ENCODE results near the gene RFC2. TPM values are rescaled to one million over a fixed set of nuclear protein-coding genes. Genes with fewer than 3 reads are reported as not detected.

RFC2 gene
- polyA plus RNA-seq, 2 of the 4 experiments (the other 2 are of a cell fraction): 44.6 to 71.2 TPM

DNA sequence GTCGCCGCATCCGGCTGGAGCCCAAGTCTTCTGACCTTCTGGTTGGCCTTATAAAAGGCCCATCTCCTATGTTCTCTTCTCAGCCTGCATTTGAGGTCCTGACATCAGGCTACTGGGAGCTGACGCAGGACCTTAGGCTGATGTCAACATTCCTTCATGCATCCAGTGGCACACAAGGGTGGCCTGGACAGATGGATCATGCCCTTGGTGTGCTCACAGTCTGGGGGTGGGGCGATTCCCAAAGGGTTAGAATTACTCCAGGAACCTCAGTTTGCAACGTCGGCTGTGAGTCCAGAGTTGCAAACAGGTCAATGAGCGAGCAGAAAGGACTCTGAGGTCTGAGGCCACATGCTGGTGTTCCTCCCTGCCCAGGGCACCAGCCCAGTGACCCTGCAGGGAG lies 26.8 kb upstream of the RFC2 start:
- H3K4me2 ChIP-seq: peak overlapping the region; percentile 75
- ATAC-seq: peak in 1 of 2 experiments; percentile 7; a peak in 2 of 6 replicates
- no peak overlapping the region for H3K4me3 ChIP-seq
- H3K27ac ChIP-seq: peak overlapping the region; percentile 79 to 90
- POLR2A ChIA-PET: no interaction called here
- CTCF ChIA-PET: interaction anchor here (0.5 to 8.5 kb wide), 4 partner anchors 14 to 120 kb away, joined by 3 to 55 read pairs (median 12); no protein-coding TSS in a partner anchor
- no peak for TF ChIP-seq NFE2L2 (conservative IDR thresholded peaks at IDR 0.05; ENCODE audit: low read length)
- no peak for TF ChIP-seq PBX3 (IDR thresholded peaks at IDR 0.05)
- no peak for TF ChIP-seq HOXB13 (CRISPR knock-in tag; IDR thresholded peaks at IDR 0.05; ENCODE audit: low read depth)
- TF ChIP-seq FOSL2 (IDR thresholded peaks at IDR 0.05): no peak
- no peak for TF ChIP-seq FOSL2 (CRISPR knock-in tag; IDR thresholded peaks at IDR 0.05)
- TF ChIP-seq SREBF2 (IDR thresholded peaks at IDR 0.05): no peak
- TF ChIP-seq MAFK (IDR thresholded peaks at IDR 0.05; ENCODE audit: partially characterized antibody): peak; percentile 1
- TF ChIP-seq MYC (IDR thresholded peaks at IDR 0.05; ENCODE audit: borderline replicate concordance, low read length): no peak
- no peak for TF ChIP-seq KDM5A (IDR thresholded peaks at IDR 0.05)
- TF ChIP-seq, protein P1, sequence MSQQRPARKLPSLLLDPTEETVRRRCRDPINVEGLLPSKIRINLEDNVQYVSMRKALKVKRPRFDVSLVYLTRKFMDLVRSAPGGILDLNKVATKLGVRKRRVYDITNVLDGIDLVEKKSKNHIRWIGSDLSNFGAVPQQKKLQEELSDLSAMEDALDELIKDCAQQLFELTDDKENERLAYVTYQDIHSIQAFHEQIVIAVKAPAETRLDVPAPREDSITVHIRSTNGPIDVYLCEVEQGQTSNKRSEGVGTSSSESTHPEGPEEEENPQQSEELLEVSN (IDR thresholded peaks at IDR 0.05; ENCODE audit: borderline replicate concordance, low read depth): 0 out of 2 replicates have a peak, but pooled peaks have one; percentile 30
- peak; percentile 21; the same call in 1 of the 2 replicates for TF ChIP-seq MAX (IDR thresholded peaks at IDR 0.05)
- no peak for TF ChIP-seq BHLHE40 (IDR thresholded peaks at IDR 0.05; ENCODE audit: low read depth, low read length)
- TF ChIP-seq ATOH8 (CRISPR knock-in tag; IDR thresholded peaks at IDR 0.05; ENCODE audit: low read depth): no peak
- peaks cover 51% of the 10 kb centered on the region for H3K4me1 ChIP-seq
- peak in 1 of 2 experiments; percentile 62 for DNase-seq (ENCODE audit: low read depth in 1 of 2, low spot score in 1 of 2)
- 66% methylated on average over 8 of the region's 8 CpGs for WGBS (ENCODE audit: missing lambda C conversion rate)
- H3K9me3 ChIP-seq: no peaks in the 10 kb centered on the region
- no peak for FAIRE-seq

- no peak overlapping the region for H3K4me3 ChIP-seq
- no peak overlapping the region for H3K4me2 ChIP-seq
- TF ChIP-seq, protein P2, sequence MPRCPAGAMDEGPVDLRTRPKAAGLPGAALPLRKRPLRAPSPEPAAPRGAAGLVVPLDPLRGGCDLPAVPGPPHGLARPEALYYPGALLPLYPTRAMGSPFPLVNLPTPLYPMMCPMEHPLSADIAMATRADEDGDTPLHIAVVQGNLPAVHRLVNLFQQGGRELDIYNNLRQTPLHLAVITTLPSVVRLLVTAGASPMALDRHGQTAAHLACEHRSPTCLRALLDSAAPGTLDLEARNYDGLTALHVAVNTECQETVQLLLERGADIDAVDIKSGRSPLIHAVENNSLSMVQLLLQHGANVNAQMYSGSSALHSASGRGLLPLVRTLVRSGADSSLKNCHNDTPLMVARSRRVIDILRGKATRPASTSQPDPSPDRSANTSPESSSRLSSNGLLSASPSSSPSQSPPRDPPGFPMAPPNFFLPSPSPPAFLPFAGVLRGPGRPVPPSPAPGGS (IDR thresholded peaks at IDR 0.05): no peak
- TF ChIP-seq HDAC2 (IDR thresholded peaks at IDR 0.05) (no peak), HOXA7 (CRISPR knock-in tag; IDR thresholded peaks at IDR 0.05) (no peak), NFE2L2 (conservative IDR thresholded peaks at IDR 0.05; ENCODE audit: low read length) (no peak), RARB (CRISPR knock-in tag; IDR thresholded peaks at IDR 0.05) (no peak), CHD2 (IDR thresholded peaks at IDR 0.05; ENCODE audit: low read length, partially characterized antibody) (no peak), JUNB (IDR thresholded peaks at IDR 0.05) (no peak), EHMT2 (IDR thresholded peaks at IDR 0.05; ENCODE audit: low read depth) (no peak), KDM1A (IDR thresholded peaks at IDR 0.05; ENCODE audit: low read depth) (no peak), CHD4 (IDR thresholded peaks at IDR 0.05; ENCODE audit: borderline replicate concordance) (no peak), MAX (IDR thresholded peaks at IDR 0.05) (no peak)
- TF ChIP-seq, protein P3, sequence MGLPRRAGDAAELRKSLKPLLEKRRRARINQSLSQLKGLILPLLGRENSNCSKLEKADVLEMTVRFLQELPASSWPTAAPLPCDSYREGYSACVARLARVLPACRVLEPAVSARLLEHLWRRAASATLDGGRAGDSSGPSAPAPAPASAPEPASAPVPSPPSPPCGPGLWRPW (IDR thresholded peaks at IDR 0.05): no peak
- TF ChIP-seq, protein P1 (IDR thresholded peaks at IDR 0.05; ENCODE audit: borderline replicate concordance, low read depth): no peak
- peak overlapping the region in 1 of 2 experiments; percentile 90; a peak in 3 of 6 replicates for H3K27ac ChIP-seq
- FAIRE-seq (no peak), ATAC-seq (no peak), DNase-seq (ENCODE audit: low read depth in 1 of 2, low spot score in 1 of 2) (no peak)
- 92% methylated on average over 4 of the region's 4 CpGs for WGBS (ENCODE audit: missing lambda C conversion rate)
- no peaks in the 10 kb centered on the region for H3K9me3 ChIP-seq
- CTCF ChIA-PET: interaction anchor here (3.9 to 8.5 kb wide), 2 partner anchors 71 to 124 kb away, joined by 21 to 55 read pairs; no protein-coding TSS in a partner anchor
- peaks cover 57% of the 10 kb centered on the region for H3K4me1 ChIP-seq
- POLR2A ChIA-PET: no interaction called here
These were observed 23.4 kb upstream of the RFC2 start for GRCh38 chr7:74277636-74278035.
